Ovary (tissue), 9 donors: ENCODE results near the gene GORASP1. TPM values are rescaled to one million over a fixed set of nuclear protein-coding genes. Genes with fewer than 3 reads are reported as not detected.

Experiments
- DNase-seq, 5 donors: peaks; one replicate each; pipeline ENCODE4 v3.0.0-alpha.2; 2019 to 2020
- H3K27ac ChIP-seq, 2 donors: fragments of 200-600 bp; one replicate each; pipeline versions ENCODE4 v1.5.1 to v1.8.0; 2019 to 2022
- H3K27me3 ChIP-seq: fragments of 200-600 bp; one replicate; pipeline ENCODE4 v1.8.0; 2022
- H3K36me3 ChIP-seq: fragments of 200-600 bp; sonication (generic); one replicate; pipeline ENCODE4 v1.5.1; 2019
- H3K4me1 ChIP-seq: one replicate; pipeline ENCODE4 v1.8.1; 2013; ENCODE audit warnings: mild to moderate bottlenecking, moderate library complexity; ENCODE audit not compliant: insufficient read depth
- H3K4me3 ChIP-seq: fragments of 200-600 bp; sonication (generic); one replicate; pipeline ENCODE4 v1.5.1; 2017
- H3K9me3 ChIP-seq, 2 donors: fragments of 200-600 bp in 1 of 2; sonication (generic) in 1 of 2; one replicate each; pipeline versions ENCODE4 v1.5.1 to v1.8.1; 2013 to 2019; ENCODE audit warnings: mild to moderate bottlenecking in 1 of 2, moderate library complexity in 1 of 2
- EP300 ChIP-seq: sonication (generic); formaldehyde crosslinking; IDR thresholded peaks from one replicate; pipeline ENCODE4 v1.6.1; 2017; ENCODE audit warnings: antibody characterized with exemption
- POLR2A ChIP-seq: fragments of 450-650 bp; IDR thresholded peaks from one replicate; pipeline ENCODE4 v1.6.1; 2017; ENCODE audit warnings: antibody characterized with exemption, mild to moderate bottlenecking, moderate library complexity
- WGBS, 3 donors: extraction: QIAGEN DNeasy Blood & Tissue Kit in 1 of 3; methylation state at CpG; one replicate each; pipeline versions ENCODE4 v1.1.5 to v1.1.7; 2013 to 2017; 5-methylcytosine and 5-hydroxymethylcytosine counted together
- intact Hi-C, 4 donors: fragments of 100-400 bp; cut with DNase I; formaldehyde crosslinking; loops; one replicate each; pipeline versions ENCODE4 v1.11.0 to v1.15.1; 2022 to 2023
- polyA plus RNA-seq, 2 donors: library from polyadenylated mRNA; stranded (reverse); fragments of 200-250 nt in 1 of 2; fragments of 350-450 nt in 1 of 2; fragmentation: Illumina TruSeq in 1 of 2; extraction: RNeasy Lipid Tissue Mini Kit (QIAGEN cat#74804) in 1 of 2; gene quantifications; one replicate each; pipeline ENCODE4 v1.2.3, GENCODE V29; 2013 to 2014
- total RNA-seq, 7 donors: library from RNA; depleted of rRNA in 2 of 7; stranded (reverse); fragments of >200 nt in 2 of 7; fragmentation: NEBNext Ultra II Directional in 3 of 7; extraction: Animal tissue kit (Norgen Biotek cat#: 25700) in 3 of 7; gene quantifications; one replicate each; pipeline versions ENCODE4 v1.1.0 to v1.2.4, GENCODE V29; 2016 to 2023
- TF ChIP-seq, protein P1 (sequence below), 3 donors: fragments of 450-650 bp in 2 of 3; fragments of 200-600 bp in 1 of 3; IDR thresholded peaks; one replicate each; pipeline versions ENCODE4 v1.5.1 to v1.8.0; 2016 to 2022; ENCODE audit warnings: antibody characterized with exemption in 3 of 3, mild to moderate bottlenecking in 1 of 3
- donor health status: DM: no; HTN: no; CAD: no; lungs with moderate emphysema.
- donor health status: DM: no; HTN: no; CAD: no.
- donor health status: Bipolar disorder and iron deficiency.
- donor health status: DM: yes; HTN: yes; CAD: no.
- donor health status: DM: no; HTN: no; CAD: no.
- donor health status: DM: yes; HTN: yes; CAD: no.

The GORASP1 gene
- total and polyA plus RNA-seq, 9 donors, result 31.4 to 54.5 (median 47.5) TPM

DNA sequence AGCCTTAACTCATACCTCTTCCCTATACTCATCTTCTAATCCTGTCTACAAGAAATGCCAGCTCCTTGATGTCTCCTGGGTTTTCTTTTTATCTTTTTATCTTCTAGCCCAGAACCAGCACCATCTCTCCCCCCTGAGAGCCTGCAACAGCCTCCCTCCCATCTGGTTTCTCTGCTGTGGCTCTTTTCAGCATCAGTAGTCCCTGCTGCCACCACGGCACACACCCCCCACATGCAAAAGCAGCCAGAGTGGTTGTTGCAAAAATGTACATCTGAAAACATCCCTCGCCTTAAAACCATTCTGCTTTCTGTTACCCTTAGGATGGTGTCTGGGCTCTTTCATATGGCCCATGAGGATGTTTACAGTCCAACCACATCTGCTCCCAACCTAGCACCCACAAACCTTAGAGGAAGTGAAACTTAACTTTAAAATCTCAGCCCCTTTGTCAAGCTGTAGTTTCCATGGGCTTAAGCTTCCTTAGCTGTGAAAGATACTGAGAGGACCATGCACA lies 828 bp upstream of the GORASP1 start:
- H3K4me1 ChIP-seq, result peaks cover 4% of the 10 kb centered on the region
- 23 to 35% (median 33%) methylated on average over 2 of the region's 2 CpGs for WGBS, 3 donors
- H3K36me3 ChIP-seq, result no peaks in the 10 kb centered on the region
- H3K9me3 ChIP-seq, result no peaks in the 10 kb centered on the region
- TF ChIP-seq POLR2A (no peak), EP300 (no peak)
- TF ChIP-seq, protein P1, sequence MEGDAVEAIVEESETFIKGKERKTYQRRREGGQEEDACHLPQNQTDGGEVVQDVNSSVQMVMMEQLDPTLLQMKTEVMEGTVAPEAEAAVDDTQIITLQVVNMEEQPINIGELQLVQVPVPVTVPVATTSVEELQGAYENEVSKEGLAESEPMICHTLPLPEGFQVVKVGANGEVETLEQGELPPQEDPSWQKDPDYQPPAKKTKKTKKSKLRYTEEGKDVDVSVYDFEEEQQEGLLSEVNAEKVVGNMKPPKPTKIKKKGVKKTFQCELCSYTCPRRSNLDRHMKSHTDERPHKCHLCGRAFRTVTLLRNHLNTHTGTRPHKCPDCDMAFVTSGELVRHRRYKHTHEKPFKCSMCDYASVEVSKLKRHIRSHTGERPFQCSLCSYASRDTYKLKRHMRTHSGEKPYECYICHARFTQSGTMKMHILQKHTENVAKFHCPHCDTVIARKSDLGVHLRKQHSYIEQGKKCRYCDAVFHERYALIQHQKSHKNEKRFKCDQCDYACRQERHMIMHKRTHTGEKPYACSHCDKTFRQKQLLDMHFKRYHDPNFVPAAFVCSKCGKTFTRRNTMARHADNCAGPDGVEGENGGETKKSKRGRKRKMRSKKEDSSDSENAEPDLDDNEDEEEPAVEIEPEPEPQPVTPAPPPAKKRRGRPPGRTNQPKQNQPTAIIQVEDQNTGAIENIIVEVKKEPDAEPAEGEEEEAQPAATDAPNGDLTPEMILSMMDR (IDR thresholded peaks at IDR 0.05), result no peak
- peak overlapping the region in 1 of 2 donors; percentile 96 for H3K27ac ChIP-seq
- H3K27me3 ChIP-seq, result no peaks in the 10 kb centered on the region
- DNase-seq, result no peak
- intact Hi-C loops, result loop anchor here in 1 of 4 donors (5.0 kb wide), 2 partner anchors 39 to 74 kb away; no protein-coding TSS in a partner anchor
- peak overlapping the region; percentile 88 for H3K4me3 ChIP-seq

DNA sequence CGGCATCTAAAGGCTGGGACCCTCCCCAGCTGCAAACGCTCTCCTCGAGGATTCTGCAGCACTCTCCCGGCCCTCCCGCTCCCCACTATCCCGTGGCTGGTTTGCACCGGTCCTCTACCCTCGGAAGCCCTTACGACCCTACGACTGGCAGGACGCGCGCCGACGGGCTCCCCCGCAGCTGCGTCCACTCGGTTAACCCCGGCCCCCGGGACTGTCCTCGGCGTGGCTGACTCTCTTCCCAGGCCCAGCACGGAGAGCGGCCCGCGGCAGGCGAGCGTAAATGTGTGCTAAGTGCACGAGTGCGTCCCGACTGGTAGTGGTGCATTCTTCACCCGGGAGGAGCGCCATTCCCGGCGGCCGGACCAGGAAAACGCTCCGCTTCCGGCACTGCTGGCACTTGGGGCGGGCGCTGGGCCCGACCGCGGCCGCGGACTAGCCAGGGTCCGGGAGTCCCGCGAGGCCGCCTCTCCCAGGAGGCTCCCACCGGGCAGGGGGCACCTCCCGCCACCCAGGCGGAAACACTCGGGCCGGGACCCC lies 508 bp downstream of the GORASP1 start:
- H3K9me3 ChIP-seq, result no peaks in the 10 kb centered on the region
- TF ChIP-seq POLR2A, result no peak
- TF ChIP-seq, protein P1 (IDR thresholded peaks at IDR 0.05), result peak in 1 of 3 donors; percentile 16
- TF ChIP-seq EP300, result no peak
- H3K4me3 ChIP-seq, result peak overlapping the region; percentile 88
- WGBS, 3 donors, result 0 to 1% (median 0%) methylated on average over 47 to 55 of the region's 55 CpGs
- H3K27me3 ChIP-seq, result no peaks in the 10 kb centered on the region
- H3K27ac ChIP-seq, result peak overlapping the region; percentile 88 to 96
- intact Hi-C loops, result loop anchor here in 1 of 4 donors (5.0 kb wide), 2 partner anchors 40 to 75 kb away; no protein-coding TSS in a partner anchor
- no peaks in the 10 kb centered on the region for H3K36me3 ChIP-seq
- peaks cover 4% of the 10 kb centered on the region for H3K4me1 ChIP-seq
- peak in 3 of 5 donors; percentile 52 to 73 (median 56) for DNase-seq

DNA sequence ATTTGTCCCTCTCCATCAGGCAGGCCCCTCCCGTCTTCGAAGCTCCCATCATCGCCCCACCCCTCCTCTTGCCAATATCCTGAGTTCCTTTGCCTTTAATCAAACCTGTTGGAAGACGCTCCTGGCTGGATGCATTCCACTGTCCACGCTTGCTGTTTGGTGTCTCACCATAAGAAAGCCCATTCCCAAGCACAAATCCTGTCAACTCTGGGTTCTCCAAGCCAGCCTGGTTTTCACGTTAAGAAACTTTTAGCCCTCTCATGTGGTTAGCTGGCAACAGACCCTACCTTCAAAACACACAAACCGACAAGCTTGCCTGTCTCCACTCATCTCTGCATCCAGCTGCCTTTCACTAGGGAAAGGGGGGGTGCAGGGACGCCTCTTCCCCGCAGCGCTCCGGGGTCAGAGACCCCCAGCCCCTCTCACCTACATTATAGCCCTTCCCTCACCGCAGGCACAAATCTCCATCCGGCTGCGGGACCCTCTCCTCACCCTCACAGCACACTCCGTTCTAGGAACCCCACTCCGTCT lies 1.1 kb downstream of the GORASP1 start:
- TF ChIP-seq, protein P1 (IDR thresholded peaks at IDR 0.05), result no peak
- TF ChIP-seq POLR2A (no peak), EP300 (no peak)
- peak overlapping the region in 1 of 2 donors; percentile 96 for H3K27ac ChIP-seq
- no peaks in the 10 kb centered on the region for H3K27me3 ChIP-seq
- DNase-seq, result peak in 1 of 5 donors; percentile 37
- WGBS, 3 donors, result 4 to 5% (median 4%) methylated on average over 16 of the region's 16 CpGs
- H3K4me1 ChIP-seq, result peaks cover 4% of the 10 kb centered on the region
- no peaks in the 10 kb centered on the region for H3K36me3 ChIP-seq
- H3K9me3 ChIP-seq, result no peaks in the 10 kb centered on the region
- intact Hi-C loops, result loop anchor here in 1 of 4 donors (5.0 kb wide), 2 partner anchors 41 to 76 kb away; no protein-coding TSS in a partner anchor
- H3K4me3 ChIP-seq, result peak overlapping the region; percentile 88

DNA sequence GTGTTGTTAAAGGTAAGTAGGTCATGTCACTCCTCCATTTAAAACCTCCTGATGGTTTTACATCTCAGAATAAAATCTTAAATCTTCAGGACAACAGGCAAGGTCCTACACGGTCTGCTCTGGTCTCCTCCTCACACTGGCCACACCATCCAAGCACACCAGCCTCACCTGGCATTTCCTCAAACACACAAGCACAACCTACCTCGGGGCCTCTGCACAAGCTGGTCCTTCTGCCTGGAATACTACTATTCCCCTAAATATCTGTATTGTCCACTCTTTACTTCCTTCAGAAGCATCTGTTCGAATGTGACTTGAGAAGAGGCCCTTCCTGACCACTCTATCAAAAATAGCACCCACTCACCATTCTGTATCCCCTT lies 1.8 kb downstream of the GORASP1 start:
- intact Hi-C loops, result loop anchor here in 1 of 4 donors (5.0 kb wide), 2 partner anchors 42 to 77 kb away; no protein-coding TSS in a partner anchor
- no peak for DNase-seq
- 72 to 83% (median 78%) methylated on average over 3 of the region's 3 CpGs for WGBS, 3 donors
- Histone ChIP-seq H3K4me1 (peaks cover 4% of the 10 kb centered on the region), H3K4me3 (no peak overlapping the region), H3K27me3 (no peaks in the 10 kb centered on the region), H3K27ac (peak overlapping the region in 1 of 2 donors; percentile 96), H3K9me3 (no peaks in the 10 kb centered on the region), H3K36me3 (no peaks in the 10 kb centered on the region)
- TF ChIP-seq, protein P1 (IDR thresholded peaks at IDR 0.05), result no peak
- TF ChIP-seq POLR2A (no peak), EP300 (no peak)
